HG03520 (cell line): ENCODE measurements around the gene BCO1.

Experiments
- ATAC-seq: cut with Tn5 transposase; IDR thresholded peaks from one replicate; pipeline ENCODE4 v1.9.1; 2021; ENCODE audit warnings: mild to moderate bottlenecking, moderate library complexity; ENCODE audit not compliant: unreplicated experiment

BCO1 gene

GRCh38 chr16:81315271-81316175 is 77.0 kb downstream of the BCO1 start:
- ATAC-seq: peak; percentile 22

GRCh38 chr16:81316176-81316496 is 77.6 kb downstream of the BCO1 start:
- ATAC-seq: no peak

- ATAC-seq: no peak
Observed at GRCh38 chr16:81318711-81319110, 80.2 kb downstream of the BCO1 start.

DNA sequence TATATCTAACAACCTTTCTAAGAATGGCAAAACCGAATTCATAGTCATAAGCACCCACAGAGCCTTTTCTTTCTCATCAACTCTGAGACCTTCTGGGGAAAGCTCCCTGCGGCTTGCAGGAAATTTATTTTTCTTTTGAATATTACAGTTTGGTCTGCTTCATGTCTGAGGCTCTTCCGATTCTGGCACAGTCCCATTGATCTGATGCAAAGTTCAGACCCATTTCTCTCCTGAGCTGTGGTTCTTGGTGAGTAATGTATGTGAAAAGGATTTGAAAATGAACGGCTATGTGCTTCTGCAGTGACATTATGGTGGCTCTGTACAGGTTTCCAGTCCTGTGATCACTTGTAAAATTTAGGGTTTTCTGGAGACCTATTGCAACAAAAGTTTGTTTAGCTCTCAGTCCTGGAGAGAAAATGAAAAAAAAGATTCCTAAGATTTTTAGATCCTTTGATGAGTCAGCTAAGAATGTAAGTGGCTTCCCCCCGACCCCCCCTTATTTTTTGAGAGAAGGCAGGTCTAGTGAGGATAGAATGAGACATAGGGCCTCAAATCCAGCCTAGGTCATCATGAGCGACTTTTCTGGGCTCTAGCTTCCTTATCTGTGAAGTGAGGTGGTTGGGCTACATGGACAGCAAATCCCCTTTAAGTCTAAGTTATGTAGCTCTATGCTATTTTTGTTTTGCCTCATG is 80.9 kb downstream of the BCO1 start:
- no peak for ATAC-seq

- no peak for ATAC-seq
Observed at GRCh38 chr16:81321039-81321438, 82.5 kb downstream of the BCO1 start.

DNA sequence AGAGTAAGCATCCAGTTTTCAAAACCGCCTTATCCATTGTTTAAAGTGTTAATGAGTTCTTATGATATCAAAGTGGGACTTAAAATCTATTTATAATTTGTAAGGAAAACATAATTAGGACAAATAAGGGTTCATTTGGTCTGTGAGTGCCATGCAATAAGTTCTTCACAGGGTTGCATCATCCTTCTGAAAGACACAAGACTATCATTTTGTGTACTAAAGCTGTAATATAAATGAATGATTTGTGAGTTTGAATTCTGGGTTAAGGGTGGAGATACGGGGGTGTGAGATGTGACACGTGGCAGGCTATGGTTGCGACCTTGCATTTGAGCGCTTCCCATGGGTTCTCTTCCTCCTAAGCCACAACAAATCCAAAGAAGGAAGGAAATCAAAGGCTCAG is 83.0 kb downstream of the BCO1 start:
- ATAC-seq: no peak

GRCh38 chr16:81324808-81325207 is 86.3 kb downstream of the BCO1 start:
- ATAC-seq: no peak

DNA sequence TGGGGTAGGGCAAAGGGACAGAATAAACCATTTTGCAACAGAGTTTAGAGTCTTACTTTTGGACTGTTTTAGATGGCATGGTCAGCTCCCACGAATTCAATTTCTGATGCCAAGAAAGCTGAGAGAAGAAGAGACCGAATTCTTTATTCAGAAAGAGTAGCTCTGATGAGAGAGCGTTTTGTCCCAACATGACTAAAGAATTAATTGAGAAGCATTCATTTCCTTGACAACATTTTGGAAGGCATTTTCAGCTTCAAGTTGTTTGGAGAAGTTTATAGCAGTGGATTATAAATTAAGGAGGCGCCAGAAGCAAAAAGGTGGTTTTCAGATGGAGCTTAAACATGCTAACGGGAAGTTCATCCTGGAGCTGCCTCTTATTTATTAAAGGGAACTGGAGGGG is 88.5 kb downstream of the BCO1 start:
- no peak for ATAC-seq

DNA sequence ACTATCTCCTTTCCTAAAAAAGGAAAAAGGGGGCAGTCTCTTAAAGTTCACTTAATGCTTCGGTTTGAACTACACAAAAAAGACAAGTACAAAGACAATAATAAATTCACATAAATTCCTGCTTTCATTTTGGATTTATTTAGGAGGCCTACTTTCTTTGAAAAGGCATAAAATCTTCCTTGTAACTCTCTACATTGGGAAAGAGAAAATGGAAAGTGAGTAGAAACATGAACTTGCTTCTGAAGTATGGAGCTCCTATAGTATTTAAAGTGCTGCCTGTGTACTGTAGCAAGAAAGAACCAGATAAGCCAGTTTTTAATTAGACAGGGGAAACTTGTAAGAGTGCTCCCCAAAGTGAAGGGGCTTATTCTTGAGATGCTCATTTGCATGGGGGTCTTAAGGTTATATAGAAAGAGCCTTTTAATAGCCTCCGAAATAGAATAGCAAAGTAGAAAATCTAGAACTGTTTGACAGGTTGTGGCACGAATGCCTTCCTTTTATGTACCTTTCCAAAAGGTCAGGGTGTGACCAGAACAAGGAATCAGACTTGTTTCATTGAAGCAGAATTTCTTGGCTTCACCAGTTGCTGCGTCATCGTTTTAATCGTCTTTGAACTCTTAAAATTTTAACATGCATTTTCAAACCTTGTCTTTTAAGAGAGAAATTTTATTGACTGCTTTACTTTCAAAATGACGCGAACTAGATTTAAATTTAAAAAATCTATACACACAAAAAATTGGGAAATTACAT is 89.1 kb downstream of the BCO1 start:
- no peak for ATAC-seq

DNA sequence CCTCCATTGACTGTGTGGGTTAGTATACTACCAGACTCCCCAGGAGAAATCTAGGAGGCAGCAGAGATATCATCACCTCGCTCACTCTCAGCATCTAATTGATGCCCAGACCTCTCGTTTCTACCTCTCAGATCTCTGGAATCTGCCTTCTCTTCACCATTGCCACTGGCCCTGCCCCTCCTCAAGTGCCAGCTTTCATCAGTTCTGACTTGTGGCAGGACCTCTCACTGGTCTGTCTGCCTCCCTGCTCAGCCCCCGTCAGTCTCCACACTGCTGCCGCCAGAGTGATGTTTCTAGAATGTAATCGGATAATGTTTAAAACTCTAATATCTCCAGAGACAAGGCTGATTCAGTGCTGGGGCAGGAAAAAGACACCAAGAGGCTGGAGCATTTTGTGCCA is 91.5 kb downstream of the BCO1 start:
- no peak for ATAC-seq

- ATAC-seq: no peak
Observed at GRCh38 chr16:81333356-81333755, 94.9 kb downstream of the BCO1 start.

GRCh38 chr16:81335669-81336068 is 97.2 kb downstream of the BCO1 start:
- ATAC-seq: no peak

DNA sequence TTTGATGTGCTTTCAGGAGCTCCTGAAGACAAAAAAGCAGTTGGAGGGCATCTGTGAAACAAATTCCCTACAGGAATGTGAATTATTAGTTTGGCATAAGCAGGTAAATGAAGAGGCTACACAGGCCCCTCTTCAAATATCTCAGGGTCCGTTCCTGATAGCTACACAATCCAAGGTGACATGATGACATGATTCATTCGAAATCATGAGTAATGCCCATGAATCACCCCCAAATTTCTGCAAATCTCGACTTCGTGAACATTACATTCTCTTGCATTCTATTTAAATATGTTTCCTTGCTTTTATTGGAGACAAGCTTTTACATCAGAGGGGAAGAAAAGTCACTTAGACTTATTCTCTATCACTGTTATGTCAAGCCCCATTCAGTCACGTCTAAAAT is 98.6 kb downstream of the BCO1 start:
- ATAC-seq: no peak
